GM19351 (cell line): ENCODE measurements around the gene NUAK1.

Experiments
- ATAC-seq: cut with Tn5 transposase; IDR thresholded peaks from one replicate; pipeline ENCODE4 v1.9.1; 2021; ENCODE audit warnings: mild to moderate bottlenecking, moderate library complexity; ENCODE audit not compliant: unreplicated experiment

Gene NUAK1

GRCh38 chr12:106138633-106139421 lies at the start of gene NUAK1:
Gene NUAK1, minus strand, starts transcription at chr12:106138954. Its CDS starts 301 bp downstream, at chr12:106138653.
- no peak for ATAC-seq

- no peak for ATAC-seq
Observed at GRCh38 chr12:106188256-106188655, 49.5 kb upstream of the NUAK1 start.

GRCh38 chr12:106187842-106188241 lies 49.1 kb upstream of the NUAK1 start:
- ATAC-seq, result no peak

GRCh38 chr12:106187155-106187789 lies 48.5 kb upstream of the NUAK1 start:
- no peak for ATAC-seq

GRCh38 chr12:106183735-106184134 lies 45.0 kb upstream of the NUAK1 start:
- ATAC-seq, result no peak

GRCh38 chr12:106181401-106182114 lies 42.8 kb upstream of the NUAK1 start:
- no peak for ATAC-seq

- no peak for ATAC-seq
Observed at GRCh38 chr12:106179086-106179485, 40.3 kb upstream of the NUAK1 start.

- no peak for ATAC-seq
Observed at GRCh38 chr12:106178562-106178961, 39.8 kb upstream of the NUAK1 start.

GRCh38 chr12:106176560-106176959 lies 37.8 kb upstream of the NUAK1 start:
- no peak for ATAC-seq

GRCh38 chr12:106174876-106175275 lies 36.1 kb upstream of the NUAK1 start:
- no peak for ATAC-seq

- no peak for ATAC-seq
Observed at GRCh38 chr12:106173442-106173841, 34.7 kb upstream of the NUAK1 start.

GRCh38 chr12:106171117-106171750 lies 32.5 kb upstream of the NUAK1 start:
- ATAC-seq, result no peak

- ATAC-seq, result no peak
Observed at GRCh38 chr12:106170285-106170684, 31.5 kb upstream of the NUAK1 start.

- no peak for ATAC-seq
Observed at GRCh38 chr12:106163712-106164111, 25.0 kb upstream of the NUAK1 start.

GRCh38 chr12:106161491-106161890 lies 22.7 kb upstream of the NUAK1 start:
- ATAC-seq, result no peak

GRCh38 chr12:106160915-106161314 lies 22.2 kb upstream of the NUAK1 start:
- no peak for ATAC-seq

GRCh38 chr12:106157802-106158201 lies 19.0 kb upstream of the NUAK1 start:
- no peak for ATAC-seq

GRCh38 chr12:106154751-106155273 lies 16.1 kb upstream of the NUAK1 start:
- ATAC-seq, result no peak

GRCh38 chr12:106152334-106152733 lies 13.6 kb upstream of the NUAK1 start:
- ATAC-seq, result no peak

- ATAC-seq, result no peak
Observed at GRCh38 chr12:106150555-106150954, 11.8 kb upstream of the NUAK1 start.
